ENCODE data around the gene HOXA3. TPM values are rescaled to one million over a fixed set of nuclear protein-coding genes. Genes with fewer than 3 reads are reported as not detected.

Gene HOXA3
- total RNA-seq, 1 donor: 3.5 TPM

DNA sequence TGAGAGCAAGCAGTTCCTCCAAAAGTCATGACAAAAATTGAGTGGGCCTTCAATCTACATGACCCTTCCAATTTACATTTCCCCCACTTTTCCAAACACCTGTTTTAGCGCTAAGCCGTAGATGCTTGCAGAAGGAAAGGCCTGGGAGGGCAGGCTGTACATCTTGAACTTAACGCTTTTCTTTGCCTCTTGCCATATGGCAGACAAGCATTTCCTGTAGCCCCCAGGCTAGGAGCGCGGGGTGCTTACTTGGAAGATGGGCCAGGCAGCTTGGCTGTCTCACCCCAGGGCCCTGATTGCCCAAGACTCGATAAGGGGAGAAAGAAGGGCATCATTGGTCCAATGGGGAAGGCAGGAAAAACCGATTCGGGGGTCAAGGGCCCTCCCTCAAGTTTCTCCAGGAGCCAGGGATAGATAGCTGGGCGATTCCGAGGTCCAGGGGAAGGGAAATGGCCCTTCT lies 20.0 kb upstream of the HOXA3 start:
- TF ChIP-seq, protein P1, sequence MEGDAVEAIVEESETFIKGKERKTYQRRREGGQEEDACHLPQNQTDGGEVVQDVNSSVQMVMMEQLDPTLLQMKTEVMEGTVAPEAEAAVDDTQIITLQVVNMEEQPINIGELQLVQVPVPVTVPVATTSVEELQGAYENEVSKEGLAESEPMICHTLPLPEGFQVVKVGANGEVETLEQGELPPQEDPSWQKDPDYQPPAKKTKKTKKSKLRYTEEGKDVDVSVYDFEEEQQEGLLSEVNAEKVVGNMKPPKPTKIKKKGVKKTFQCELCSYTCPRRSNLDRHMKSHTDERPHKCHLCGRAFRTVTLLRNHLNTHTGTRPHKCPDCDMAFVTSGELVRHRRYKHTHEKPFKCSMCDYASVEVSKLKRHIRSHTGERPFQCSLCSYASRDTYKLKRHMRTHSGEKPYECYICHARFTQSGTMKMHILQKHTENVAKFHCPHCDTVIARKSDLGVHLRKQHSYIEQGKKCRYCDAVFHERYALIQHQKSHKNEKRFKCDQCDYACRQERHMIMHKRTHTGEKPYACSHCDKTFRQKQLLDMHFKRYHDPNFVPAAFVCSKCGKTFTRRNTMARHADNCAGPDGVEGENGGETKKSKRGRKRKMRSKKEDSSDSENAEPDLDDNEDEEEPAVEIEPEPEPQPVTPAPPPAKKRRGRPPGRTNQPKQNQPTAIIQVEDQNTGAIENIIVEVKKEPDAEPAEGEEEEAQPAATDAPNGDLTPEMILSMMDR (IDR thresholded peaks at IDR 0.05; ENCODE audit: insufficient read depth, low read length): no peak
- DNase-seq (ENCODE audit: low read depth): no peak
- no peak overlapping the region for H3K4me3 ChIP-seq (ENCODE audit: low read depth, low read length)

DNA sequence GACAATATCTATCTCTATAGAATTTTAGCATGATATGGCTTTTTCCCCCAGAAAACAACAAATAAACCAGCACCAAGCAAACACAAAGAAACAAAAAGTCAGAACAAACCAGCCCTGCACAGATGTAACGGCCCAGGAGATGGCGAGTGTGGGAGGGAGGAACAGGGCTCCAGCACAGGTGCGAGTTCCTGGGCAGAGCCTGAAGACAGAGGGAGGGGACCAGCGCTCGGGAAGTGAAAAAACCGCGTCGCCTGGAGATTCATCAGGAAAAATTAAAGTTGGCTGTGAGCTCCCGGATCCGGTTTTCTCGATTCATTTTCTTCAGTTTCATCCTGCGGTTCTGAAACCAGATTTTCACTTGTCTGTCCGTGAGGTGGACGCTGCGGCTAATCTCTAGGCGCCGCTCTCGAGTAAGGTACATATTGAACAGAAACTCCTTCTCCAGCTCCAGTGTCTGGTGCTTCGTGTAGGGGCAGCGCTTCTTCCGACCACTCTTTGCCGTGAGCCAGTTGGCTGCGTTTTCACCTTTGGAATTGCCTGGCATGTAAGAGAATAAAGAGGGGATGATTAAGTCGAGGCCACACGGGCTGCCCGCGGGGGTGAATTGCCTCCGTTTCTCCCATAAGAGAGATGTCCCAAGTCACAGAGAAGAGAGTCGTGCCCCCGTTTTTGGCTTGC lies 19.4 kb upstream of the HOXA3 start:
- H3K4me3 ChIP-seq (ENCODE audit: low read depth, low read length): no peak overlapping the region
- DNase-seq (ENCODE audit: low read depth): no peak
- TF ChIP-seq, protein P1 (IDR thresholded peaks at IDR 0.05; ENCODE audit: insufficient read depth, low read length): no peak

DNA sequence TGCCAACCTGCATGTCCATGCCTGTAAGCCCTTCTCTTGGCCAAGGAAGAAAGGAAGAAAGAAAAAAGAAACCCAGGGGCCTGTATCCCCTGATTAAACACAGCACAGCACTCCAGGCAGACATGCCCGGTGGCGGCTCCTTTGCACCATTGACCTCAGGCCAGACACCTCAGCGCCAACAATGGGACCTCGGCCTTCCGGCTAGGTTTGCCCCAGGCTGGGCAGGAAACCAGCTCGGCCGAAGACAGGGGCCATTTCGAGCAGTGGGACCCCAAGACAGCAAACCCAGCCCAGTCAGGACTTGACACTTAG lies 18.9 kb upstream of the HOXA3 start:
- TF ChIP-seq, protein P1 (IDR thresholded peaks at IDR 0.05; ENCODE audit: insufficient read depth, low read length): no peak
- H3K4me3 ChIP-seq (ENCODE audit: low read depth, low read length): no peak overlapping the region
- DNase-seq (ENCODE audit: low read depth): no peak

DNA sequence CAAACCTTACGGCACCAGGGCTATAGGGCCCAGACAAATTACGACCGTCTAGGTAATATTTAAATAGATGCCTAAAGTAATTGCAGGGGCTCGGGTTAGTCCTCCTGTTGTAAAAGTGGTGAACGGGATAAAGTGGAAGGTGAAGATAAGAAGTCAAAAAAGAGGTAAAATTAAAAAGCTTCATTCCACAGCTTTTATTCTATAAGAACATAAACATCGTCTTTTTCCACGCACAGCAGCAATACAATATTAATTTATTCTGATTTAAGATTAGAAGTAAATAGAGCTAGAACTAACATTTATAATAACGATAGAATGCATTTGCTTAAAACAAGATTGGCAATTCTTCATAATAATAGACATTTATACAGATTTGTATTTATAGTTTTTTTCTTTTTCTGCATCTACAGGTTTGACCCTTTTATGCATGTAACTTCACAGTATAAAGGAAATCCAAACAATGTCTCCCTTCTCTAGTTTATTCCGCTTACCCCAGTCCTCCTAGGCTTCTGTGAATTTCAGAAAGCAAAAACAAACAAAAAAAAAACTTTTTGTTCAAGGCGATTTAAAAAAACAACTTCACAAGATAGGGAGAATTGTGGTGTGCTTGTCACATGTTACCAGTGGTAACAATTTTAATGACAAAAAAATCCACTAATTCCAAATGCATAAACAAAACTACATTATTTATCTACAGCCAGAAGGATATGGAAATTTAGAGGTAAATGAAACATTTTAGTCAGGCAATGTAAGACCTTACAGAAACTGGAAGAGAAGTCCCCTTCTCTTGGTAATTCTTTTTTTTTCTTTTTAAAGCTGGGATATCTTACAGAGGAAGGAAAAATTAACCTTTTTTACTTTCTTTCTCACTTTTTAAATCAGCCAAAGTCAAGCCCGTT lies 18.3 kb upstream of the HOXA3 start:
- DNase-seq (ENCODE audit: low read depth): no peak
- TF ChIP-seq, protein P1 (IDR thresholded peaks at IDR 0.05; ENCODE audit: insufficient read depth, low read length): no peak
- H3K4me3 ChIP-seq (ENCODE audit: low read depth, low read length): no peak overlapping the region

DNA sequence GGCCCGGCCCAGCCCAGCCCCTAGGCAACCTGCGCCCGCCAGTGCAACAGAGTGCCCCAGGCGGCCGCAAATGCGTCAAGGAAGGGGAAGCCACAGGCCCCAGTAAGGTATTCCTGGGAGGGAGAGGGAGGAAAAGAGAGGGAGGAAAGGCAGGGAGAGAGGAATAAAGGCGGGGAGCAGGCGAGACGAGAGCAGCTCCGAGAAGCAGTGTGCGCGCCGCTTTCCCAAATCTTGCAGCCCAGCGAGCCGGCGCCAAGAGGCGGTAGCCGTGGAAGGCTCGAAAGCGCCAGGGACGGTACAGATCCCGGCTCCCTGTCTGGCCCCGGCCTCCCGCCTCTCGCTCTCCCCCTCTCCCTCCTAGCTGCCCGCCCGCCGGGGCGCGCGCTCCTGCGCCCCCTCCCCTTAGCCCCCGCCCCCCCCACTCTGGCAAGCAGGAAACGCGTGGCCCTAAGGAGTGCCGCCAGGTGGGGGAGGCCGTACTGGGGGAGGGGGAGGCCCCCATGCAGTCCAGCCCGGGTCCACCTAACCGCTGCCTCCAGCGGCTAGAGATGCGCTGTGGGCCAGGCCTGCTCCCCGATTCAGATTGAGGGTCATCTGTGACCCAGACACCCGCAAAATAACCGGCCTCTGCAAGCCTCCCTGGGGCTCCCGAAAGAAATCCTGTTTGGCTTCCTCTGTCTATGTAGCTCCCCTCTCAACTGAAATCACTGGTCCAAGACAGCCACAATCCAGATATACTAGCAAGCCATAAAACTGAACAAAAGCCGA lies 17.5 kb upstream of the HOXA3 start:
- H3K4me3 ChIP-seq (ENCODE audit: low read depth, low read length): no peak overlapping the region
- TF ChIP-seq, protein P1 (IDR thresholded peaks at IDR 0.05; ENCODE audit: insufficient read depth, low read length): no peak
- DNase-seq (ENCODE audit: low read depth): no peak

DNA sequence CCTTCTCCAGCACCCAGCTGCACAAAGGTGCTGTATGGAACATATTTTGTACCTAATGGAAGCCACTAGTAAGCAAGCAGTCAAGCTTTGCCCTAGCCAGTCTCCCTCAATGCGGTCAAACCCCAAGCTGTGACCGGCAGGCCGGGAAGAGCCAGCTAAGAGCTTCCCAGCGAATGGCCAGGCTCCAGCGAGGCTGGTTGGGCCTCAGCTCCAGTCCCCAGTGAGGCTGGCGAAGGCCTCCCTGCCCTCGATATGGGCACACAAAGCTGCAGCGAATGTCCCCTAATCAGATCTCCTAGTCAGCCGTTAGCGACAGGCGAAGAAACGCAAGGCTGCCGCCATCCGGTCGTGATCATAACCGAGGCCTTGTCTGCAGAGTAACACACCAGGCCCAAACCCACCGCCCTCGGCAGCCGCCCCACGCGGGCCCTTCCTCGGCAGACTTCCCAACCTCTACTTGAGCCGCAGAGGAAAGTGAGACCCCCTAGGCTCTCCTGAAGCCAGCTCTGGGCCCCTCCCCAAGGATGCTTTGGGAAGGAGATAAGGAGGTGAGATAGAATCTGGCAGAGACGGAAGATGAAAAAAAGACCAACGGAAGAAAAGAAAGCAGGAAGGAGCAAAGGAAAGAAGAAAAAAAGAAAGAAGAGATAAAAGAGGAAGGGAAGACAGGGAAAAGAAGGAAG lies 16.0 kb upstream of the HOXA3 start:
- DNase-seq (ENCODE audit: low read depth): no peak
- no peak overlapping the region for H3K4me3 ChIP-seq (ENCODE audit: low read depth, low read length)
- TF ChIP-seq, protein P1 (IDR thresholded peaks at IDR 0.05; ENCODE audit: insufficient read depth, low read length): no peak

All from fibroblast of the aortic adventitia (primary cell).